ENCODE measurements around the gene CREB5. TPM values are rescaled to one million over a fixed set of nuclear protein-coding genes. Genes with fewer than 3 reads are reported as not detected.

Gene CREB5
- total RNA-seq, 1 experiment from 2014 or later: 19.2 TPM

DNA sequence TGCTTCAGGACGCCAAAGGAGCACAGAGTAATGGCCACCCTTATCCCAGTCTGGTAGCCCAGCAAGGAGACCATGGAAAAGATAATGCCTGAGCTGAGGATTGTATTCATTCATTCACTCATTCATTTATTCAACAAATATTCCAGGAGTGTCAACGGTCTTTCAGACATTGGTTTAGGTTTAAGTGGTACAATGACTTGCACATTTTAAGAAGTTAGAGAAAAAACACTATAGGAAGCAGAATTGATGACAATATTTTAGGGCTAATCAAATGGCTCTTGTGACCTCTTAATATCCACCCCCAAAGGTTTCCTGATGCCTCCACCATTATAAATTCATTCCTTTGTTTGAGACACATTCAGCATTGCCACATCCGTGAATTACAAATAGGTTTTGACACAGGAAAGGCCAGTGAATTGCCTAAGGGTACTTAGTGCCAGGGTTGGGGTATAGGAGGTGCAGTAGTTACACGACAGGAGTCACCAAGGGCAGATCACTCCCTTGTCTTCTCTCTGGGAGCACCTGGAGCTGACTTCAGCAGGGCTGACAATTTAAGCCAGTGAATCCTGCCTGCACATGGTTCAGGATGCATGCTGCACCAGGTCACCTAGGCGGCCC lies 269.5 kb downstream of the CREB5 start:
- Mint-ChIP-seq H3K27me3 (ENCODE audit: unreplicated experiment) (no peaks in the 10 kb centered on the region), H3K36me3 (ENCODE audit: insufficient read depth, unreplicated experiment) (no peaks in the 10 kb centered on the region), H3K27ac (ENCODE audit: unreplicated experiment) (no peak overlapping the region), H3K4me3 (ENCODE audit: low read depth, unreplicated experiment) (no peak overlapping the region), H3K9me3 (ENCODE audit: low read depth, unreplicated experiment) (no peaks in the 10 kb centered on the region), H3K4me1 (ENCODE audit: low read depth, unreplicated experiment) (peaks cover 10% of the 10 kb centered on the region)
- DNase-seq: no peak
- intact Hi-C loops (cut with micrococcal nuclease; ENCODE audit: unreplicated experiment): no loop called here
- no TSS peak for BruUV-seq (replicated peaks)
- CTCF ChIA-PET: interaction anchor here (0.7 to 1.1 kb wide), 2 partner anchors 65 to 382 kb away, joined by 3 to 4 read pairs; no protein-coding TSS in a partner anchor
- TF ChIP-seq, protein P1, sequence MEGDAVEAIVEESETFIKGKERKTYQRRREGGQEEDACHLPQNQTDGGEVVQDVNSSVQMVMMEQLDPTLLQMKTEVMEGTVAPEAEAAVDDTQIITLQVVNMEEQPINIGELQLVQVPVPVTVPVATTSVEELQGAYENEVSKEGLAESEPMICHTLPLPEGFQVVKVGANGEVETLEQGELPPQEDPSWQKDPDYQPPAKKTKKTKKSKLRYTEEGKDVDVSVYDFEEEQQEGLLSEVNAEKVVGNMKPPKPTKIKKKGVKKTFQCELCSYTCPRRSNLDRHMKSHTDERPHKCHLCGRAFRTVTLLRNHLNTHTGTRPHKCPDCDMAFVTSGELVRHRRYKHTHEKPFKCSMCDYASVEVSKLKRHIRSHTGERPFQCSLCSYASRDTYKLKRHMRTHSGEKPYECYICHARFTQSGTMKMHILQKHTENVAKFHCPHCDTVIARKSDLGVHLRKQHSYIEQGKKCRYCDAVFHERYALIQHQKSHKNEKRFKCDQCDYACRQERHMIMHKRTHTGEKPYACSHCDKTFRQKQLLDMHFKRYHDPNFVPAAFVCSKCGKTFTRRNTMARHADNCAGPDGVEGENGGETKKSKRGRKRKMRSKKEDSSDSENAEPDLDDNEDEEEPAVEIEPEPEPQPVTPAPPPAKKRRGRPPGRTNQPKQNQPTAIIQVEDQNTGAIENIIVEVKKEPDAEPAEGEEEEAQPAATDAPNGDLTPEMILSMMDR (IDR thresholded peaks at IDR 0.05; ENCODE audit: unreplicated experiment): no peak

GRCh38 chr7:28682801-28683200 lies 270.5 kb downstream of the CREB5 start:
- Mint-ChIP-seq H3K4me3 (ENCODE audit: low read depth, unreplicated experiment) (no peak overlapping the region), H3K4me1 (ENCODE audit: low read depth, unreplicated experiment) (peaks cover 10% of the 10 kb centered on the region), H3K27me3 (ENCODE audit: unreplicated experiment) (no peaks in the 10 kb centered on the region), H3K9me3 (ENCODE audit: low read depth, unreplicated experiment) (no peaks in the 10 kb centered on the region), H3K36me3 (ENCODE audit: insufficient read depth, unreplicated experiment) (no peaks in the 10 kb centered on the region), H3K27ac (ENCODE audit: unreplicated experiment) (no peak overlapping the region)
- CTCF ChIA-PET: interaction anchor here (0.6 to 0.7 kb wide), 2 partner anchors 274 to 383 kb away, joined by 3 to 4 read pairs; no protein-coding TSS in a partner anchor
- no TSS peak for BruUV-seq (replicated peaks)
- no peak for DNase-seq
- intact Hi-C loops (cut with micrococcal nuclease; ENCODE audit: unreplicated experiment): no loop called here
- TF ChIP-seq, protein P1 (IDR thresholded peaks at IDR 0.05; ENCODE audit: unreplicated experiment): no peak

DNA sequence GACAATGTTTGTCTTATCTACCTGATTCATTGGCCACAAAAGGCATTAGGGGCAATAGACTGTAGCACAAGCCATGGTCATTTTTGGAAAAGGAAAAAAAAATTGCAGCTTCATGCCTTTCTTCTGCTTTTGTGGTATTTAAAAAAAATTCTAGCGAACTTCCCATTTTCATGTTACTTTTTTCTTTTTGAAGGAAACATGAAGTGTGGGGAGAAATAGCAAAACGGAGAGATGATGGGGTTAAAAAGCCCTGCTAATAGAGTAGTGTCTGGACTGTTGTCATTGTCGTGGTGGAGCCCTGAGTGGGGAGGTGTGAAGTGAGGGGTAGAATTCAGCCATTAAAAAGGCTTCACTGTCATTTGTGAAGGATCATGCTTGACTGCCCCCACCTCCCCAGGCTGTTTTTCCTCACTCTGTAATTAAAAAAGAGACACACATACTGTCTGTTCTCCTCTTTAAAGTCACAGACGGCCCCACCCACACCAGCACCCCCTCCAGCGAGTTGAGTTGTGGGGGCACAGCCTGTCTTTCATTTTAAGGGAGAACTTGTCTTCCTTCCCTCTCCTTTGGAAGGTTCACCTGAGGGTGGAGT lies 272.4 kb downstream of the CREB5 start:
- Mint-ChIP-seq H3K9me3 (ENCODE audit: low read depth, unreplicated experiment) (no peaks in the 10 kb centered on the region), H3K27me3 (ENCODE audit: unreplicated experiment) (no peaks in the 10 kb centered on the region), H3K4me3 (ENCODE audit: low read depth, unreplicated experiment) (no peak overlapping the region), H3K36me3 (ENCODE audit: insufficient read depth, unreplicated experiment) (no peaks in the 10 kb centered on the region), H3K4me1 (ENCODE audit: low read depth, unreplicated experiment) (peaks cover 10% of the 10 kb centered on the region), H3K27ac (ENCODE audit: unreplicated experiment) (no peak overlapping the region)
- CTCF ChIA-PET: interaction anchor here (1.2 kb wide), 1 partner anchor 31 kb away, joined by 5 read pairs; no protein-coding TSS in a partner anchor
- intact Hi-C loops (cut with micrococcal nuclease; ENCODE audit: unreplicated experiment): loop anchor here (5.0 kb wide), 1 partner anchor 168 kb away; no protein-coding TSS in a partner anchor
- no TSS peak for BruUV-seq (replicated peaks)
- TF ChIP-seq, protein P1 (IDR thresholded peaks at IDR 0.05; ENCODE audit: unreplicated experiment): no peak
- DNase-seq: no peak

- TF ChIP-seq, protein P1 (IDR thresholded peaks at IDR 0.05; ENCODE audit: unreplicated experiment): no peak
- no peaks in the 10 kb centered on the region for H3K9me3 Mint-ChIP-seq (ENCODE audit: low read depth, unreplicated experiment)
- intact Hi-C loops (cut with micrococcal nuclease; ENCODE audit: unreplicated experiment): loop anchor here (5.0 kb wide), 1 partner anchor 167 kb away; no protein-coding TSS in a partner anchor
- no peak for DNase-seq
- no peak overlapping the region for H3K27ac Mint-ChIP-seq (ENCODE audit: unreplicated experiment)
- no TSS peak for BruUV-seq (replicated peaks)
- H3K36me3 Mint-ChIP-seq (ENCODE audit: insufficient read depth, unreplicated experiment): no peaks in the 10 kb centered on the region
- H3K4me3 Mint-ChIP-seq (ENCODE audit: low read depth, unreplicated experiment): no peak overlapping the region
- H3K4me1 Mint-ChIP-seq (ENCODE audit: low read depth, unreplicated experiment): peaks cover 10% of the 10 kb centered on the region
- CTCF ChIA-PET: interaction anchor here (0.6 to 1.2 kb wide), 7 partner anchors 20 to 1239 kb away, joined by 3 to 5 read pairs (median 4); no protein-coding TSS in a partner anchor
- H3K27me3 Mint-ChIP-seq (ENCODE audit: unreplicated experiment): no peaks in the 10 kb centered on the region
These were observed 272.9 kb downstream of the CREB5 start for GRCh38 chr7:28685242-28685643.

All from Calu3 (cell line).